Kidney tubule cell (primary cell): ENCODE measurements around the gene JAM3.
"Not testable (repeated sequence)": the region's sequence is repeated elsewhere in the genome, so short reads cannot be mapped to it uniquely, and the experiment has no call there.

ENCODE experiments used
- DNase-seq: peaks from one replicate; pipeline ENCODE4 v3.0.0-alpha.2; 2018; ENCODE audit warnings: low spot score

The JAM3 gene

DNA sequence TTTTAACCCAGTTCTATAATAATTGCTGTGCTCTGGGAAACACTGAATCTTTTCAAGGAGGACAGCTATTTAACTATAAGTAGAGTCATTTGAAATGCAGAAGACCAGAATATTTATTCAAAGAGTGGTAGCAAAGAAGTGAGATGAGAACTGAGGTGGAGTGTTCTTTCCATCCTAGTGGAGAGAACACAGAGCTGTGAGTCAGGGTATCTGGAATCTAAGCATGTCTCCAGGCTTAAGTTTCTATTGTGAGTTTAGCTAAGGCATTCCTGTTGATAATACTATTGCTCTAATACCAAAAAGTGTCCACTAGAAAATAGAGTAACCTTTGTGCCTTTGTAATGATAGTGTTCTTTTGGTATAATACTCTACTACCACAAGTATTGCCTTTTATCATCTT, 32.4 kb downstream of the JAM3 start:
- no peak for DNase-seq

DNA sequence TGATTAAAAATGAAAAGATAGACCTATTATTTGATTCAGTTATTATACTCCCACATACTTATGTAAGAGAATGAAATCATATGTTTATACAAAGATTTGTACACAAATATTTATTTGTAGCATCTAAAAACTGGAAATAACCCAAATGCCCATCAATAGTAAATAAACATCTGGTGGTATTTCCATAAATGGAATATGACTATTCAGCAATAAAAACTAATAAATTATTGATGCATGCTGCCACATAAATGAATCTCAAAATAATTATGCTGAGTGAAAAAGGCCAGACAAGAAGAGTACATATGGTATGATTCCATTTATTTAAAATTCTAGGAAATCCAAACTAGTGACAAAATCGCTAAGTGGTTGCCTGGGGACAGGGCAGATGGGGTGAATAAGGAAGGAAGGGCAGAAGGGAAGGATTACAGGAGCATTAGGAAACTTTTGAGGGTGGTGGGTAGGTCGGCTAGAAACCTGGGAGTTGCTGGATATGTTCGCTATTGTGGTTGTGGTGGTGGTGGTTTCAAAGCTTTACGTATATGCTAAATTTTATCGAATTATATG, 41.5 kb downstream of the JAM3 start:
- no peak for DNase-seq

DNA sequence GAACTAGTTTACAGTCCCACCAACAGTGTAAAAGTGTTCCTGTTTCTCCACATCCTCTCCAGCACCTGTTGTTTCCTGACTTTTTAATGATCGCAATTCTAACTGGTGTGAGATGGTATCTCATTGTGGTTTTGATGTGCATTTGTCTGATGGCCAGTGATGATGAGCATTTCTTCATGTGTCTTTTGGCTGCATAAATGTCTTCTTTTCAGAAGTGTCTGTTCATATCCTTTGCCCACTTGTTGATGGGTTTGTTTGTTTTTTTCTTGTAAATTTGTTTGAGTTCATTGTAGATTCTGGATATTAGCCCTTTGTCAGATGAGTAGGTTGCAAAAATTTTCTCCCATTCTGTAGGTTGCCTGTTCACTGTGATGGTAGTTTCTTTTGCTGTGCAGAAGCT, 44.9 kb downstream of the JAM3 start:
- DNase-seq = not testable (repeated sequence)

DNA sequence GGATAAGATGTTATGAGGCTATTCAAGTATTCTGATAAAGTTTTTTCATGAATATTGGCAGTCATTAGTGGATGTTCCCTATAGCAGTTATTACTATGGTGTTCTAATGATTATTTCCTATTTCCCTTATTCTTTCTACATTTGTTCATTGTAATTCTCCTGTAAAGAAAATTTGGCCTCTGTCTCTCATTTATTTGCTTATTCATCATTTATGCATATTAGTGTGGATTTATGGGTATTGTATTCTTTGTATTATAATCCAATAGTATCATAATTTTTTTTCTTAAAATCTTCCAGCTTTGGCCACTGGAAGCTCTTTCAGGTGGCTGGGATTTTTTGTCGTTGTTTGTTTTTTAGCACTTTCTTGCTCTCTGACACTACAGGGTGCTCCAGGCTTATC, 47.3 kb downstream of the JAM3 start:
- no peak for DNase-seq

DNA sequence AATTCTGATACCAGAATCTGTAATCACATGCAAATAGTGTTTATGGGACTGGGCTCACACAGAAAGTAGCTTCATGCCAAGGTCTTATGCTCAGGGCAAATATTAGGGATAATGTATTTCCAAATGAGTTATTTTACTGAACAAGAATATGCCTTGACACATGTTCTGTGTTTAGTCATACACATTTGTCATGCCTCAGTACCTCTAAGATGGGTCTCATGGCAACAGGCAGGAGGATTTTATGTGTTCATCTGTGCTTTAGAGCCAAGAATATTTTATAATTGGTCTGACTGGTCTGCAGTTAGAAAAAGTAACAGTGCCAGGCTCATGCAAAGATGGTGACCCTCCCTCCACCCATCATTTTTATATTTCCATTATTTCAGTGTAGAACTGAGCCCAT, 49.1 kb downstream of the JAM3 start:
- peak; percentile 37 for DNase-seq

DNA sequence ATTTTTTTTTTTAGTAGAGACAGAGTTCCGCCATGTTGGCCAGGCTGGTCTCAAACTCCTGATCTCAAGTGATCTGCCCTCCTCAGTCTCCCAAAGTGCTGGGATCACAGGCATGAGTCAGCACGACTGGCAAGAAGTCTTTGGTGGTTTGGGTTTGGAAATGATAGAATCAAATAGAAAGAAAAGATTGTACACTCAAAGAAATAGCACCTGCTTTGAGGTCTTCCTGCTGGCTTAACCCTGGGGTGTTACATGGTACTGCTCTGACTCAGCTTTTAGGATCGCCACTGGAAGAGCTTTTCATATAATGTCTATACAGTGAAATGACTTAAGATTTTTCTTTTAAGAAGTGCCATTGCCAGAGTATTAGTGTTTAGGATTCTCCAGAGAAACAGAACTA, 50.2 kb downstream of the JAM3 start:
- DNase-seq = no peak

DNA sequence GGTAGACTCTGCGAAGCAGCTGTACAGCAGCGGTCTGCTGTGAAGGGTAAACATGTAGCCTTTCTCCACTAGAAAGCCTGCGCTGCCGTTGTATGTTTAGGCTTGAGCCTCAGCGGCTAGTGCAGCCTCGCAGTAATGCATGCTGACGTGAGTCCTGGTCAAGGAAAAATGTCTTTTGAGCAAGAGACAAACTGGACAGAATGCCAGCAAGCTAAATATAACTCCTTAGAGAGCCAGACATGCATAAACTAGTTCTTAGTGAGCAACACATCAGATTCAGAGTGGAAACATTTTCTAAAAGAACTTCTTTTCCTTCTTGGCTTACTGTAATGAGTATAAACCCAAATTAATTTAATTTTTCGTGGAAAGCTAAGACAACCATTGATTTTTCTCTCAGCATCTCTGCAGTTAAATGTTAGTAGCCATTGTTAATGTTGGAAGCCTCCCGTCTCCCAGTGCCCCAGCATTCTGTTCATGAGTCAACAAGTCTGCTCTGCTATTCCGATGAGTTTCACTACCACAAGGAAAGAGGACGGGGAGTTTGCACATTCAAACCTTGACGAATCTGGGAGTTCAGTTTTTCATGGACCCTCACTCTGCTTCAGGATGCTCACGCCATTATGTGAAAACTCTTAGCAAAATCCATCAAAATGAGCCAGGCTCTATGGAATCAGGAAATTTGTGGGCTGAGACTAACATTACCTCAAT, 51.4 kb downstream of the JAM3 start:
- no peak for DNase-seq

DNA sequence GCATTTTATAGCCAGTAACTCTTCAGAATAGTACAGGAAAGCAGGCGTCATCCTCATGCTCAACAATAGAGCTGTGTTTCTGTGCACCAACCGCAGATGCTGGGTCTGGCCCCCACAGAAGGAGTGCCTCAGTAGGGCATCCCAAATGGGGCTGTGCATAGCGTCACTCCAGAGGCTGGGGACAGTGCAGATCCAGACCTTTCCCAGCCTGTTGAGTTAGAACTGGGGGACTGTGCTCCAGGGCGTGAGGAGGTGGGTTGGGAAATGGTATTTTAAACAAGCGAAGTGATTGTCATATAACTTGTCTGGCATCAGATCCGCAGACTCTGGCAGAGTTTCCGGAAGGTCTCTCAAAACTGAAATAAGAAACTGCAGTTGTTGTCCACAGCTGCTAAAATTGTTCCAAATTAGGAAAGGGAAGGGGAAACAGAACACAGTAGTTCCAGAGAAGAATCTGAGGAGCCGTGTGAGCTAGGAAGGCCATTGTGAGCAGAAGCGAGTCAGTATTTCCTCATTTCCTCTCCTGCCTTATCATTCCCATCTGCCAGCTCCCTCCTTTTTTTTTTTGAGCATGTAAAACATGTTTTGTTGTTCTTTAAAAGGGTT, 52.2 kb downstream of the JAM3 start:
- no peak for DNase-seq

DNA sequence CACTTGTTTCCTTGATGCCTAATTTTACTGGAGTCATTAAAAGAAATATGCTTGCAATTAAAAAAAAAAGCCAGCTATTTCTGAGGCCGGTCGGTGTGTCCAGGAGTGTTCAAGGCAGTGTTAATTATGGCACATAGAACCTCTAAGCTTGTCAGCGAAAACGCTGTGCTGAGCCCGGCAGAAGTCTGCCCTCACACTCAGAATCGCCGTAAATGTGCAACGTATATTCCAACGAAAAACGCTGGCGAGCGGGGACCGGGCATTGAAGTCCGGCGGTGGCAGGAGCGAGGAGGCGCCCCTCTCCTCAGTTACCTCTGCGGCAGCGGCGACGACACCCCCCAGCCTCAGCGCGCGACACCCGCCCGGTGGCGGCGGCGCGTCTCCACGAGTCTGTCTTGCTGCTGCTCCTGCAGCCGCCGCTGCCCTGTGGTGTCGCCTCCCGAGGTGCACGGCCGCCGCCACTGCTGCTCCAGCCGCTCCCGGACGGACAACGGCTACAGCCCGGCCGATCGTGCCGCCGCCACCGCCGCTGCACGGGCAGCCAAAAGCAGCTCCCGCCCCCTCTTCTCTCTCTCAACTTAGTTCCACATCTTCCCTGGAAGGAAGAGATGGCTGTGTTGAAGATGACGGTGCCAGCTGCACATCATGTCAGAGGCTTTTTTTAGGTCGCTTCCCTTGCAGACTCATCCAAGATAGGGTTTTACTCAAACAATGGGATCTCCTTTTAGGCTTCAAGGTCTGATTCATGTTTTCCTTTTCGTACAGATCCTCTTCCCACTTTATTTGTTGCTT, 56.0 kb downstream of the JAM3 start:
- no peak for DNase-seq

DNA sequence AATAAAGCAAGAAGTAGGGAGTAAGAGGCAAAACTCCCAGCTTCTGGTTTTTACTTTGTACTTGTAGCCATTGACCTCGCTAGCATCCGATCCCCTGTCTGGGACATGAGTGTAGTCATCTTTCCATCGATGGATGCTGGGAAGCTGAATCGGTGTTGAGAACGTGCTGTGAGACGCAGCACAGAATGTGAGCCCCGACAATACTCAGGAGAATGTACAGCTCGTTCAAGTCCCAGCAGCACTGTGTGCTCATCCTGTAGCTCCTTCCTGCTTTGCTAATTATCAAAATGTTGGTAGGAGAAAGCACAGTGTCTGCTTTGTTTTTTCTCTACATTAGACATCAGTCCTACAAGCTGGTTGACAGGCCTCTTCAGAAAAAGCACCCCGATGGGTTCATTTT, 56.6 kb downstream of the JAM3 start:
- DNase-seq = no peak

DNA sequence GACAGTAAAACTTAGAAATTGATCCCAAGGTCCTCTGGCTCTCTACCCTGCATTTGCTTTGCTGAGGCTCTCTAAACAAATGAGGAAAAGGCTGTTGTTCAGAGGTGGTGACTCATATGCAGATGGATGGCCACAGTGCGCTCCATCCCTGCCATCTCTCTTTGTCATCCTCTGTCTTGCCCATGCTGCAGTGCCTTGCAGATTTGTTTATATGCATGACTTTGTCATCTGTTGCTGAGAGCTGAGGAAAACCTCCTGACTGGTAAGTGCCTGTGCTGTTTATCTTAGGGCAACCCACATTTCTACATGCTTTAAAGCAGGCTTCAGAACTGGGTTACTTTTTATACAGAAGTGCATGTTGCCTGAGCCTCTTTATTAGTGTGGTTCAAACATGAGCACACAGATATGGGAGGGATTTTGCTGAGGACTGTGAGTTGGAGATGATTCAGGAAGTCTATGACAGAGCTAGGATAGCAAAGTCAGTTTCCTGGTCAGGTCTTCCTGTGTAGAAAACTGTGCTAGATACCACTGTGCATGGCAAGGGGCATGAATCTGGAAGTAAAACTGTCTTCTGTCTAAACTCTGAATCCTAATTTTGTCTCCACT, 57.4 kb downstream of the JAM3 start:
- peak; percentile 69 for DNase-seq

DNA sequence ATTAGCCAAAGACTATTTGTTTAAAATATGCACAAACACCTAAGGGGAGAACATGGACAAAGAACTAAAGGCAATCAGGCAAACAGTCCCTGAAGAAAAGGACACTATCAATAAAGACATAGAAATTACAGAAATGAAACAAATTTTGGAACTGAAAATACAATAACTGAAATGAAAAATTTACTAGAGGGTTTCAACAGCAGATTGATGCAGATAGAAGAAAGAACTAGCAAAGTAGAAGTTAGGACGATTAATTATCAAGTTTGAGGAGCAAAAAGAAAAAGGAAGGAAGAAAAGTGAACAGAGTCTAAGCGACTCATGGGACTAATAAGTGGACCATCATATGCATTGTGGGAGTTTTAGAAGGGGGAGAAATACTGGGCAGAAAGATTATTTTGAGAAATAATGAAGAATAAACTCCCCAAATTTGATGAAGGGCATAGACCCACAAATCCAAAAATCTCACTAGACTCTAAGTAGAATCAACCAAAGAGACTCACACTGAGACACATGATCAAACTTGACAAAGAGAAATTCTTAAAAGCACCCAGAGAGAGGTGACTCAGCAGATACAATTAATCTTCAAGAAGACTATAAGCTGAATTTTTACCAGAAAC, 62.9 kb downstream of the JAM3 start:
- no peak for DNase-seq

DNA sequence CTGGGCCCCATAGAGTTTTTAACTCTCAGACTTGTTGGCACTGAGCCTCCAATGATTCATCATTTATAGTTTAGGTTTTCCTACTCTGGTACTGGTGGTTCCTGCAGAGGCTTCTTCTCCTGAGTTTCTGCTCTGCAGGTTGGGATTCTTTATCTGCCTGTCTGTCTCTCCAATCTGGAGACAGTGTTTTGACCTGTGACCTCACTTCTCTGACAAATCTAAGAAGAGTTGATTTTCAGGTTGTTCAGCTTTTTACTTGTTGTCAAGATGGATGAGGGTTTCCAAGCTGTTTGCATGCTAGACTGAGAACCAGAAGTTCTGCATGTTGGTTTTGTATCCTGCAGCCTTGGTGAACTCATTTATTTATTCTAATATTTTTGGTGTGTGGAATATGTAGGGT, 63.9 kb downstream of the JAM3 start:
- DNase-seq = no peak

DNA sequence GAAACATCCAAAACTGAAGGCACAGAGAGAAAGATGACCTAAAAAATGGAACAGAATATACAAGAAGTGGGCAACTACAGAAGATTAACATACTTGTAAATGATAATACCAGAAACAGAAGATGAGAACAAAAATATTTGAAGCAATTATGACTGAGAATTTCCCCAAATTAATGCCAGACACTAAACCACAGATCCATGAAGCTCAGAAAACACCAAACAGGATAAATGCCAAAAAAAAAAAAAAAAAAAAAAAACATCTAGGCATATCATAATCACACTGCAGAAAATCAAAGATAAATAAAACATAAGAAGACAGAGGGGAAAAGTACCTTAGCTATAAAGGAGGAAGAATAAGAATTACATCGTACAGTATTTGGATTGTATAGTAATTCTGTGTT, 65.3 kb downstream of the JAM3 start:
- no peak for DNase-seq

DNA sequence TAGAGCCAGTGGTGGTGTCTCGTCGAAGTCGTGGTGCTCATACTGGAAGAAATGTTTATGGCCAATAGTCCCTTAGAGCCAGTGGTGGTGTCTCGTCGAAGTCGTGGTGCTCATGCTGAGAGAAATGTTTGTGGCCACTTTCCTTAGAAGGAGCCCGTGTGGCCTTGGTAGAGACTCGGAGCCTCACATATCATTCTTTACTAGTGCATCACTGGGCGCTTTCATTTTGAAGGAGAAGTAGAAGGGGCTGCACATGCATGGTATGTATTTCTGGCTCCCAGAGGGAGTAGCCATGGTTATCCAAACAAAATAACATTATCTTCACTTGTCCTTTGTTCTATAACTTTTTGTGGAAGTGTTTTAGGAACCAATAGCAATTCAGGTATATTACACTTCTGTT, 69.5 kb downstream of the JAM3 start:
- DNase-seq = no peak

DNA sequence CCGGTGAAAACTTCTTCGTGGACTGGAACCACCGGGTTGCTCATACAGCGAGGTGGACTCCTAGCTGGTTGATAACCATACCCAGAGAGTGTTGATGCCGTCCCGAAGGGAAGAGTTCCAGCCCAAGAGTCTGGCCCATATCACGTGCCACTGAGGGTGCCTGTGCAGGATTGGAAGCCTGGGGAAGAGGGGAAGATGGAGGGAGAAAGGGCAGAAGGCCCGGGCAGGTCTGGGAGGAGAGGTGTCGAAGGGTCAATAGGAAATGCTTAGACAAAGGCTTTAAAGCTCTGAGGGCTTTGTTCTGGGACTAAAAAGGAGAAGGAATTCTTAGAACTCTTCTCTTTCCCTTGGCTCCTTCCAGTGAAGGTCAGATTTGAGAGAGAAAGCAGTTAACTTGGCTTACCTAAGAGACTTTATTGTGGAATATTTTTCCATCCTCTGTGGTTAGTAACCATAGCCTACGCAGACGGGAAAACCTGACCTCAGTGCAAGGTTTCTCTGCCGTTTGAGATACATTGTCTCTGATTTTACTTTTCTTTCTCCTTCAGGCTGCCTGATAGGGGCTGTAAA, 70.5 kb downstream of the JAM3 start:
- DNase-seq = no peak

DNA sequence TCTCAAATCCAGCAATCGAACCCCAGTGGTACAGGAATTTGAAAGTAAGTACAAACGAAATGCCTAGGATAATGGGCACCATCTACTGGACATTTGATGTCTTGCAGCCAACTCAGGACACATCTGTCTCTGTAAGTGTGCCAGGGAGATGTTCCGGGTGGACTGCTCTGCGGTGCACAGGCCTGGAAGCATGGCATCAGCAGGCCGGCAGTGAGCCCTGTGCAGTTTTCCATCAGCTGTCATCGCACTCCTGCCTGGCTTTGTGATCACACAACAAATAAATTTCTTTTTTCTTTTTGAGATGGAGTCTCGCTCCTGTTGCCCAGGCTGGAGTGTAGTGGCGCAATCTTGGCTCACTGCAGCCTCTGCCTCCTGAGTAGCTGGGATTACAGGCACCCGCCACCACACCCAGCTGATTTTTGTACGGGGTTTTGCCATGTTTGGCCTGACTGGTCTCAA, 71.0 kb downstream of the JAM3 start:
- DNase-seq = peak; percentile 79

DNA sequence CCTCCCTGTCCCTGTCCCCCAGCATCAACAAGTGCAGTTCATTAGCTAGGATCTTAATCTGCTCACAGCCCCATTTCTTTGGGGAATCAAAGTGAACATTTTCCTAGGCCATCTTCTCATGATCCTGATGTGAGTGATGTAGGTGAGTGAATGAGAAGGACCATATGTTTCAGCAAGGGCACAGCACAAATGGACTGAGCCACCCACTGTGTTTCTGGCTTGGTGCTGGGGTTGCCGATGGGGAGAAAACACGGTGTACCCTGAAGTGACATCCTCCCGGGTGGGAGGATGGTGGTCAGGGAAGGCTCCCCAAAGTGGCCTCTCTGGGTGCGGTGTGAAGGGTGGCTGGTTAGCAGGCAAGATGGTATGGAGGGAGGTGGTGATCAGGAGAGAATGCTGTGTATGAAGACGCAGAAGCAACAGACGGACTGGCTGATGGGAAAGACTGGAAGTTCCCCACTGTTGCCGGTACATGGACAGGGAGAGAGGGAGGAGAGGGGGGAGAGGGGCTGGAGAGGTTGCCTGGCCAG, 72.2 kb downstream of the JAM3 start:
- no peak for DNase-seq

DNA sequence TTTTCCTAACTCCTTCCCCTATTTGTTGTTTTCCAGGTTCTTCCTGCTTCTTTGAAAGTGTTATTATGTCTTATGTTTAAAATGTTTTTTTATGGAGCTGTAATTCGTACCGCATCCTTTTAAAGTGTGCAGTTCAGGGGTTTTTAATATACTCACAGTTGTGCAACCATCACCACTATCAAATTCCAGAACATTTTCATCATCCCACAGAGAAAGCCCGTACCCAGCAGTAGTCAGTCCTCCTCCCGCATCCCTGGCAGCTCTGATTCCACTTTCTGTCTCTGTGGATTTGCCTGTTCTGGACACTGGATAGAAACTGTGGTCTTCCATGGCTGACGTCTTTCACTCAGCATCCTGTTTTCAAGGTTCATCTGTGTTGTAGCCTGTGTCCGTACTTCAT, 73.7 kb downstream of the JAM3 start:
- no peak for DNase-seq

DNA sequence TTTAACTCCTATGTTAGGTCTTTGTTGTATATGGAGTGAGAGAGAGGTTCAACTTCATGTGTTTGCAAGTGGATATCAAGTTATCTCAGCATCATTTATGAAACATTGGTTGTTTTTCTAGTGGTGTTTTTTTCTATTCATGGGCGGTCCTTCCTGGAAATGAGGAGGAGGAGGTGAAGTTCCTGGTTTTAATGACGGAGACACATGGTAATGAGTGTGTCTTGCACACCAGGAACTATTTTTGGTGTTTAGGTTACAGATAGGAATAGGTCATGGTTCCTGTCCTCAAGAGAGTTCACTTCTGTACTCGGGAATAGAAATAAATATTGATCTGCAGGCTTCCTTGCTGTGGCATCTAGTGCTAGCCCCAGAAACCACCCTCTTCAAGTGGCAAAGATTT, 74.9 kb downstream of the JAM3 start:
- DNase-seq = no peak

DNA sequence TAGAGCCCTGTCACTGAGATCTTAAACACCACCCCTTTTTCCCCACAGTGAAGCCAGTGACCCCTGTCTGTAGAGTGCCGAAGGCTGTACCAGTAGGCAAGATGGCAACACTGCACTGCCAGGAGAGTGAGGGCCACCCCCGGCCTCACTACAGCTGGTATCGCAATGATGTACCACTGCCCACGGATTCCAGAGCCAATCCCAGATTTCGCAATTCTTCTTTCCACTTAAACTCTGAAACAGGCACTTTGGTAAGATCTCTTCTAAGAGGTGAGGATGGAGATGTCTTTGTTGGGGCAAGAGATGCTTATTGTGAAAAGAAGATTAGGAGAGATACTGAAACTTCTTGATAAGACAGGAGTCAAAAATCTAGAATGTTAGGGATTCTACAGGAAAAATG, 75.9 kb downstream of the JAM3 start:
- DNase-seq = no peak

DNA sequence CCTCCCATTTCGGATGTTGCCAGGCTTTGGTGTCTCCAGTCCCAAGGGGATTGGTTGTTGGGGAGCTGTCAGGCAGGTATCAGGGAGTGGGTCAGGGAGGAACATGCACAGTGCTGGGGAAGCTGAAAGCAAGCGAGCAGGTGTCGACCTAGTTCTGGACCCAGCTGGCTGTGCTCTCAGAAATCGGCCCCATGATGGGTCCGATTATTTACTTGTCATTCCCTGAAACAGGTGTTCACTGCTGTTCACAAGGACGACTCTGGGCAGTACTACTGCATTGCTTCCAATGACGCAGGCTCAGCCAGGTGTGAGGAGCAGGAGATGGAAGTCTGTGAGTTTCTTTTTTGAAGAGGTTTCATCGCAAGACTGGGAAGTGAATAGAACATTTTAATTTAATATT, 76.8 kb downstream of the JAM3 start:
- DNase-seq = no peak
